Neural cell (in vitro differentiated cells): ENCODE results near the gene TBC1D16.

Experiments used
- EP300 ChIP-seq: fragments of 450-650 bp; conservative IDR thresholded peaks from 2 replicates; pipeline ENCODE4 v1.6.1; 2014; ENCODE audit warnings: antibody characterized with exemption, mild to moderate bottlenecking, moderate library complexity; ENCODE audit not compliant: poor library complexity, severe bottlenecking
- POLR2AphosphoS5 ChIP-seq: IDR thresholded peaks from 2 replicates; pipeline ENCODE4 v1.6.1; 2012

- TF ChIP-seq EP300: no peak
- no peak for TF ChIP-seq POLR2AphosphoS5
Measured at GRCh38 chr17:79934653-79934970, 101.1 kb downstream of the TBC1D16 start.
